ENCODE data around the gene ITGB4.

ITGB4 gene

GRCh38 chr17:75698659-75699058, 22.6 kb upstream of the ITGB4 start:
- DNase-seq, result no peak

- DNase-seq, result no peak
Observed at GRCh38 chr17:75701288-75701687, 20.0 kb upstream of the ITGB4 start.

DNA sequence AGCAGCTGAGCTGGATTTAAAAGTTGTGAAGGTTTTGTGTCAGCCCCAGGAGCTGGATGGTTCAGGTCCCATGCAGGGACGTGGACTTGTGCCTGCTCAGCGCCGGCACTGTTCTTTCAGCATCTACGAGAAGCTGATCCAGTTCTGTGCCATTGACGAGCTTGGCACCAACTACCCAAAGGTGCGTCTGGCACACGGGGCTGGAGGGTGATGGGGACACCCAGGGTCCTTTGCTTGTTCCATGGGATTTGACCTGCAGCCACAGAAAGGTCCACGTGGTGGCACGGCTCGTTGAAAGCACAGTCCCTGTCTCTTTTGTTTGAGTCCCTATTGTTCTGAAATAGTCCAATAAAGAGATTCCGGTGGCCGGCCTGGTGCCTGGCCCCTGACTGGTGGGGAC, 18.1 kb upstream of the ITGB4 start:
- no peak for DNase-seq

DNA sequence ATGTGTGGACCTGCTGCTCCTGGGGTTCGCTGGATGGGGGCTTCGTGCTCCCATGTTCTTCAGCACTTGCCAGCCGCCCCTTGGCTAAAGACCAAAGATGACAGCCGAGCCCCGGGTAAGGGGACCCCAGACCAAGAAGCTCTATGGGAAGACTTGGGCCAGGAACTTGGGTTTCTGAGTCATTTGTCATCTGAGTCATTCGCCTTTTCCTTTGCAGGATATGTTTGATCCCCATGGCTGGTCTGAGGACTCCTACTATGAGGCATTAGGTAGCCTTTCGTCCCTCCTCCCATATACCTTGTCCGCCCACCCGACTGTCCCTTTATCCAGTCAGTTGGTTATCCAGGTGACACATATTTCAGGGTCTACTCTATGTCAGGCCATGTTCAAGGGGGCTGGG, 17.7 kb upstream of the ITGB4 start:
- DNase-seq, result no peak

GRCh38 chr17:75704963-75705875, 16.0 kb upstream of the ITGB4 start:
- no peak for DNase-seq

GRCh38 chr17:75706042-75706728, 15.1 kb upstream of the ITGB4 start:
- no peak for DNase-seq

DNA sequence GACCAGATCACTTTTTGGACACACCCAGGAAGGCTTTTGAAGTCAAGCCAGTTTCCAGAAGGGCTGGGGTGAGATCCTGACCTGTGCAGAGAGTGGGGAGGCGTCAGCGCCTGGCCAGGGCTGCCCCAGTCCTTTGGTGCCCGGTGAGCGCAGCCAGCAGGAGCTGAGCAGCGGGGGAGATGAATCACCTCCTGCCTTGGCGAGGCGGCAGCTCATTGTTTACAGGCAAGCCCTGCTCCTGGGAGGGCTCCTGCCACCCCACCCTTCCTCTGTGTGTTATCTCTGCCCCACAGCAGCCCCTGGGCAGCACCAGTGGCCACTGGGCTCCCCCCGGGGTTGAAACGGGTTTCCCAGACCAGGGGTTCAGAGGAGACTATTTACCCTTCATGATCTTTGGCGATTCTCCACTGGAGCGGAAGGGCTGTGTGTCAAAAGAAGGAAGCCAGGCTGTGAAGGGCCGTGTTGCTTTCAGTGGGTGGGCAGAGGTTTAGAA, 14.1 kb upstream of the ITGB4 start:
- no peak for DNase-seq

DNA sequence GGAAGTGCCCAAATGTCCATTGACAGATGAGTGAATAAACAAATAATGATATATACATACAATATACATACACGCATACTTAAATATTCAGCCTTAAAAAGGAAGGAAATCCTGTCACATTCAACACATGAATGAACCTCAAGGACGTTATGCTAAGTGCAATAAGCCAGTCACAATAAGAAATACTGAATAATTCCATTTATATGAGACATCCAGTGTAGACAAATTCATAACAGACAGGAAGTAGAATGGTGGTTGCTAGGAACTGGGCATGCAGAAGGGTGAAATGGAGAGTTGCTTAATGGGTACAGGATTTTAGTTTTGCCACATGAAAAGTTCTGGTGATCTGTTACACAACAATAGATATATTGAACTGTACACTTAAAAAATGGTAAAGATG, 8.8 kb upstream of the ITGB4 start:
- DNase-seq, result no peak

- DNase-seq, result no peak
Observed at GRCh38 chr17:75719732-75720131, 1.5 kb upstream of the ITGB4 start.

- no peak for DNase-seq
Observed at GRCh38 chr17:75721463-75722011, 278 bp downstream of the ITGB4 start.

DNA sequence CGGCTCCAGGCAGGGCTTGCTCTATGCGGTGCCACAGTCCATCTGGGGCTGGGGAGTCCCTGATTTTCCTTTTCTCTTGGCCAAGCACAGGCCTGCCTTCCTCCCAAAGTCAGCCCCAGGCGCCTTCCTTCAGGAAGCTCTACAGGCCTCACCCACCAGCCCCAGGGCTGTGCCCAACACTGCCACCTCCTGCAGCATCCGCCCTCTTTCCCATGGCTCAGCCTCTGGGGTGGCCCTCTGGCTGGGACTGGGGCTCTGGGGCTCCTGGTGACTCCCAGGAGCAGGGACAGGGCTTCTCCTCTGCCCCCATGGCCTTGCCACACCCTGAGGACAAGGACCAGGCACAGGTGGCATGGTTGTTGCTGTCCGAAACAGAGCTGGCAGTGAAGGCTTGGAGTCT, 817 bp downstream of the ITGB4 start:
- no peak for DNase-seq

DNA sequence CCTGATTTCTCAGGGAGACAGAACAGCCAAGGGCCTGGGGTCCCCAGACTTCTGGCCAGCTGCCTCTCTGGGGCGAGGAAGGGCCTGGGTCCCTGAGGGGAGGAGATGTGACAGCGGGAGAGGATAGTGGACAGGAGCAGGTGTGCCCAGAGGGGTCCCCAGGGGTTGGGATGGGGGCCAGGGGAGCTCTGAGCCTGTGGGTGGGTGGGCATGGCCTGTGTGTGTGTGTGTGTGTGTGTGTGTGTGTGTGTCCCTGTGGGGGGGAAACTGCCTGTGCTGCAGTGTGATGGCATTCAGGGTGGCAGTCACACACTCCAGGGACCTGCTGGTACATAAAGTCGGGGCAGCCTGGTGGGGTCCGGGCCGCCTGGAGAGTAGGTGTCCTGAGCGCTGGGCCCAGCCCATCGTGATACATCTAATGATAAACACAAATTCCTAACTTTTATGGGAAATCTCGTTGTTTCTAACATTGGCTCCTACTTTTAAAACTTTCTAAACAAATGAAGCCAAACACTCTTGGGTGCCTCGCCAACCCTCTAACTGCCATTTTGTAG, 1.4 kb downstream of the ITGB4 start:
- DNase-seq, result no peak

- DNase-seq, result no peak
Observed at GRCh38 chr17:75723171-75723930, 2.1 kb downstream of the ITGB4 start.

- no peak for DNase-seq
Observed at GRCh38 chr17:75724016-75725003, 3.1 kb downstream of the ITGB4 start.

DNA sequence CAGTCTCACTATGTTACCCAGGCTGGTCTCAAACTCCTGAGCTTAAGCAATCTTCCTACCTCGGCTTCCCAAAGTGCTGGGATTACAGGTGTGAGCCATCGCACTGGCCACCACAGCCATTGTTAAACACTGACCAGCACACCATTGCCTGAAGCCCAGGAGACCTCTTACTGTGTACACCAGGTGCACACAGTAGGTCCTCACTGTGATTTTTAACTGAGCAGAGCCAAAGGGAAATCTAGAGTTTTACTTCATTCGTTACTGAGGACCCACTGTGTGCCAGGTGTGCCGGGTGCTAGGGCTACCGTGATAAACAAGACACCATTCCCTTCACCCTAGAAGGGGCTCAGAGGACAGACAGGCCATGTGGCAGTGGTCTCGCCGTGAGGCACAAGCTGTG, 4.2 kb downstream of the ITGB4 start:
- DNase-seq, result no peak

DNA sequence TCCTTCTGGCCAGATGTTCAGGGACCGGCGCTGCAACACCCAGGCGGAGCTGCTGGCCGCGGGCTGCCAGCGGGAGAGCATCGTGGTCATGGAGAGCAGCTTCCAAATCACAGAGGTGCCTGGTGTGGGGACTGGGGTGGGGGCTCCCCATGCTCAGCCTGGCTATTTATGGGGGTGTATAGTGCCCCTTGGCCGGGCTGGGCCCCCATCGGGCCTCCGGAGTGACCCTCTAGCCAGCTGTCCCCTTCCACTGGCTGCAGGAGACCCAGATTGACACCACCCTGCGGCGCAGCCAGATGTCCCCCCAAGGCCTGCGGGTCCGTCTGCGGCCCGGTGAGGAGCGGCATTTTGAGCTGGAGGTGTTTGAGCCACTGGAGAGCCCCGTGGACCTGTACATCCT, 6.1 kb downstream of the ITGB4 start:
- no peak for DNase-seq

DNA sequence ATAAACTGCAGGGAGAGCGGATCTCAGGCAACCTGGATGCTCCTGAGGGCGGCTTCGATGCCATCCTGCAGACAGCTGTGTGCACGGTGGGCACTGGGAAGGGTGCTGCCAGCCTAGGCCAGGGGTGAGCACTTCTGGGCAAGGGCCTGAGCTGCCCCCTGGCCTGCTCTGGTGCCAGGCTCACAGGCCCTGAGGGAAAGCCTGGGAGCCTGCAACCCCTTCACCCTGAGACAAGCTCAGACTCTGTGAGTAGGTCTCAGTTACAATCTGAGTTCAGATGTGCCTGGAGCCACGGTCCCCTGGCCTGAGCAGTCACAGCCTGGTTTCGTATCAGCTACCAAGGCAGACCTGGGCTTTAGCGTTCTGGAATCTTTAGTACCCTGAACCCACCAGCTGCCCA, 8.1 kb downstream of the ITGB4 start:
- DNase-seq, result no peak

DNA sequence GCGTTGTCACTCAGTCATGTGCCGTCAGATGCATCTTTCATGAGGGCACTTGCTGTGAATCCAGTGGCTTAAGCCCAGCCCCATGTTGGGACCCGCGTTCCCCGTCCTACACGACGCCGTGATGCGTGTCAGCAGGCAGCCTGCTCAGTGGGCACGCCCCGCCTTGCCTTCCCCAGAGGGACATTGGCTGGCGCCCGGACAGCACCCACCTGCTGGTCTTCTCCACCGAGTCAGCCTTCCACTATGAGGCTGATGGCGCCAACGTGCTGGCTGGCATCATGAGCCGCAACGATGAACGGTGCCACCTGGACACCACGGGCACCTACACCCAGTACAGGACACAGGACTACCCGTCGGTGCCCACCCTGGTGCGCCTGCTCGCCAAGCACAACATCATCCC, 8.8 kb downstream of the ITGB4 start:
- no peak for DNase-seq

- DNase-seq, result no peak
Observed at GRCh38 chr17:75731086-75731715, 9.9 kb downstream of the ITGB4 start.

DNA sequence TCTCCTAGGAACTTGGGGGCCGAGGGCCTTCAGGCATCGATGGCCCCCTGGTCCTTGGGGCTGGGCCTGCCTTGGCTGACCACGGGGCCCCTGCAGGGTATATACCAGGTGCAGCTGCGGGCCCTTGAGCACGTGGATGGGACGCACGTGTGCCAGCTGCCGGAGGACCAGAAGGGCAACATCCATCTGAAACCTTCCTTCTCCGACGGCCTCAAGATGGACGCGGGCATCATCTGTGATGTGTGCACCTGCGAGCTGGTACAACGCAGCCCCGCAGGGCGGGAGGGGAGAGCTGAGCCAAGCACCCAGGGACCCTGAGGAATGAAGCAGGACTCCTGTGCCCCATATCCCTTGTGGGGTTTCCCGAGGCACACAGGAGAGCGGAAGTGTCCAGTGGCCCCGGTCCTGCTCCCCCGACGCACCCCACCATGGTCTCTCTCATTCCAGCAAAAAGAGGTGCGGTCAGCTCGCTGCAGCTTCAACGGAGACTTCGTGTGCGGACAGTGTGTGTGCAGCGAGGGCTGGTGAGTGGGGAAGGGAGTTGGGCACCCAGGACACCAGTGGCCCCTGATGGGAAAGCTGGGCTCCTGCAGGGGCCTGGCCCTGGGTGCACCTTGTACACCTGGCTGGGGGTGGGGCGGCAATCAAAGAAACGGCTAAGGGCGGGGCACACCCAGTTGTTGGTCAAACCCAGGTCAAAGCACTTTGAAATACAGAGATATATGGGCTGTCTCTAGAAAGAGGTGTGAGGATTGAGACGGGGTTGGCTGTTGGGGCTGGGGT, 10.6 kb downstream of the ITGB4 start:
- DNase-seq, result no peak

Data from activated CD4-positive, CD25-positive, alpha-beta regulatory T cell treated with anti-CD3 and anti-CD28 coated beads, Interleukin-2, amount 50 U/mL, for 72 hours (primary cell).